ENCODE data around the gene FAT1. TPM values are rescaled to one million over a fixed set of nuclear protein-coding genes. Genes with fewer than 3 reads are reported as not detected.

FAT1 gene
- total RNA-seq, 1 experiment from 2014 or later = 172 TPM

DNA sequence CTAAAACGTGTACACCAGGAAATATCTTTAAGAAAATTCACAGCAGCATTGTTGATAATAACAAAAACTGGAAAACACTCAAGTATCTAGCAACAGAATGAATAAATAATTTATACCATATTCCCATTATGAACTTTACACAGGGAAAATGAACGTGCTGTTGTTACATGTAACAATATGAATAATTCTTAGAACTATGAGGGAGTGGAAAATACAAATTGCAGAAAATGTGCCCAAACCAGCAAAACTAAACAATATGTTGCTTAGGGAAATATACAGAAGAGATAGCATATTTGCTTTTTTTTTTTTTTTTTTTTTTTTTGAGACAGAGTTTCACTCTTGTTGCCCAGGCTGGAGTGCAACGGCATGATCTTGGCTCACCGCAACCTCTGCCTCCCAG, 14.8 kb upstream of the FAT1 start:
- ATAC-seq (no peak), DNase-seq (ENCODE audit: low spot score) (no peak)
- H3K9me3 Mint-ChIP-seq = no peaks in the 10 kb centered on the region
- H3K4me3 Mint-ChIP-seq = no peak overlapping the region
- no peaks in the 10 kb centered on the region for H3K27me3 Mint-ChIP-seq (ENCODE audit: low read depth)
- H3K36me3 Mint-ChIP-seq = no peaks in the 10 kb centered on the region
- POLR2A ChIA-PET = no interaction called here
- H3K27ac Mint-ChIP-seq = no peak overlapping the region
- TF ChIP-seq CREB1 (CRISPR knock-in tag; IDR thresholded peaks at IDR 0.05) = no peak
- TF ChIP-seq, protein P1, sequence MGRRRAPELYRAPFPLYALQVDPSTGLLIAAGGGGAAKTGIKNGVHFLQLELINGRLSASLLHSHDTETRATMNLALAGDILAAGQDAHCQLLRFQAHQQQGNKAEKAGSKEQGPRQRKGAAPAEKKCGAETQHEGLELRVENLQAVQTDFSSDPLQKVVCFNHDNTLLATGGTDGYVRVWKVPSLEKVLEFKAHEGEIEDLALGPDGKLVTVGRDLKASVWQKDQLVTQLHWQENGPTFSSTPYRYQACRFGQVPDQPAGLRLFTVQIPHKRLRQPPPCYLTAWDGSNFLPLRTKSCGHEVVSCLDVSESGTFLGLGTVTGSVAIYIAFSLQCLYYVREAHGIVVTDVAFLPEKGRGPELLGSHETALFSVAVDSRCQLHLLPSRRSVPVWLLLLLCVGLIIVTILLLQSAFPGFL (CRISPR knock-in tag; IDR thresholded peaks at IDR 0.05; ENCODE audit: borderline replicate concordance) = no peak
- no peak for TF ChIP-seq ZNF138 (CRISPR knock-in tag; conservative IDR thresholded peaks at IDR 0.05)
- TF ChIP-seq, protein P2, sequence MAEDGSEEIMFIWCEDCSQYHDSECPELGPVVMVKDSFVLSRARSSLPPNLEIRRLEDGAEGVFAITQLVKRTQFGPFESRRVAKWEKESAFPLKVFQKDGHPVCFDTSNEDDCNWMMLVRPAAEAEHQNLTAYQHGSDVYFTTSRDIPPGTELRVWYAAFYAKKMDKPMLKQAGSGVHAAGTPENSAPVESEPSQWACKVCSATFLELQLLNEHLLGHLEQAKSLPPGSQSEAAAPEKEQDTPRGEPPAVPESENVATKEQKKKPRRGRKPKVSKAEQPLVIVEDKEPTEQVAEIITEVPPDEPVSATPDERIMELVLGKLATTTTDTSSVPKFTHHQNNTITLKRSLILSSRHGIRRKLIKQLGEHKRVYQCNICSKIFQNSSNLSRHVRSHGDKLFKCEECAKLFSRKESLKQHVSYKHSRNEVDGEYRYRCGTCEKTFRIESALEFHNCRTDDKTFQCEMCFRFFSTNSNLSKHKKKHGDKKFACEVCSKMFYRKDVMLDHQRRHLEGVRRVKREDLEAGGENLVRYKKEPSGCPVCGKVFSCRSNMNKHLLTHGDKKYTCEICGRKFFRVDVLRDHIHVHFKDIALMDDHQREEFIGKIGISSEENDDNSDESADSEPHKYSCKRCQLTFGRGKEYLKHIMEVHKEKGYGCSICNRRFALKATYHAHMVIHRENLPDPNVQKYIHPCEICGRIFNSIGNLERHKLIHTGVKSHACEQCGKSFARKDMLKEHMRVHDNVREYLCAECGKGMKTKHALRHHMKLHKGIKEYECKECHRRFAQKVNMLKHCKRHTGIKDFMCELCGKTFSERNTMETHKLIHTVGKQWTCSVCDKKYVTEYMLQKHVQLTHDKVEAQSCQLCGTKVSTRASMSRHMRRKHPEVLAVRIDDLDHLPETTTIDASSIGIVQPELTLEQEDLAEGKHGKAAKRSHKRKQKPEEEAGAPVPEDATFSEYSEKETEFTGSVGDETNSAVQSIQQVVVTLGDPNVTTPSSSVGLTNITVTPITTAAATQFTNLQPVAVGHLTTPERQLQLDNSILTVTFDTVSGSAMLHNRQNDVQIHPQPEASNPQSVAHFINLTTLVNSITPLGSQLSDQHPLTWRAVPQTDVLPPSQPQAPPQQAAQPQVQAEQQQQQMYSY (CRISPR knock-in tag; IDR thresholded peaks at IDR 0.05) = no peak
- TF ChIP-seq IRF2 (CRISPR knock-in tag; IDR thresholded peaks at IDR 0.05; ENCODE audit: borderline replicate concordance, low read depth) = no peak
- TF ChIP-seq ZBTB21 (CRISPR knock-in tag; IDR thresholded peaks at IDR 0.05; ENCODE audit: borderline replicate concordance) = no peak
- TF ChIP-seq ELF4 (CRISPR knock-in tag; IDR thresholded peaks at IDR 0.05; ENCODE audit: low read depth) = no peak
- TF ChIP-seq ATF6 (CRISPR knock-in tag; IDR thresholded peaks at IDR 0.05) = no peak
- TF ChIP-seq ZNF416 (CRISPR knock-in tag; IDR thresholded peaks at IDR 0.05) = no peak
- no peak for TF ChIP-seq KAT7 (CRISPR knock-in tag; IDR thresholded peaks at IDR 0.05; ENCODE audit: borderline replicate concordance)
- no peak for TF ChIP-seq AFF4 (CRISPR knock-in tag; IDR thresholded peaks at IDR 0.05; ENCODE audit: borderline replicate concordance)
- TF ChIP-seq SMAD3 (CRISPR knock-in tag; IDR thresholded peaks at IDR 0.05; ENCODE audit: borderline replicate concordance) = no peak
- no peak for TF ChIP-seq FOXP4 (CRISPR knock-in tag; IDR thresholded peaks at IDR 0.05)
- TF ChIP-seq CBFB (CRISPR knock-in tag; IDR thresholded peaks at IDR 0.05; ENCODE audit: low read depth) = no peak
- no peak for TF ChIP-seq FOXJ3 (CRISPR knock-in tag; IDR thresholded peaks at IDR 0.05; ENCODE audit: borderline replicate concordance)
- CTCF ChIA-PET = interaction anchor here (0.7 kb wide), 1 partner anchor 695 kb away, joined by 3 read pairs; no protein-coding TSS in a partner anchor
- peaks cover 7% of the 10 kb centered on the region; the same call in 1 of the 2 replicates for H3K4me1 Mint-ChIP-seq

Data from WTC11 (cell line).